CD4-positive, CD25-positive, alpha-beta regulatory T cell (primary cell): ENCODE results near the gene DOK6. TPM values are rescaled to one million over a fixed set of nuclear protein-coding genes. Genes with fewer than 3 reads are reported as not detected.

Source experiments
- ATAC-seq, 2 donors: fragments of 150-1000 bp; cut with Tn5 transposase; one replicate each; pipeline ENCODE4 v1.10.0; 2021; ENCODE audit warnings: low read depth in 2 of 2, moderate number of reproducible peaks in 2 of 2, moderate library complexity in 1 of 2
- DNase-seq, 3 donors: peaks; one replicate each; pipeline versions ENCODE4 v3.0.0 to v3.0.0-alpha.2; 2012 to 2022; ENCODE audit warnings: mixed read lengths in 1 of 3
- H3K27ac ChIP-seq: one replicate; pipeline ENCODE4 v1.7.0; 2013; ENCODE audit warnings: mild to moderate bottlenecking, low read length; ENCODE audit not compliant: insufficient read depth, poor library complexity, severe bottlenecking
- H3K27me3 ChIP-seq: one replicate; pipeline ENCODE4 v1.7.0; 2013; ENCODE audit warnings: low read length; ENCODE audit not compliant: control insufficient read depth, insufficient read depth
- H3K36me3 ChIP-seq: one replicate; pipeline ENCODE4 v1.7.0; 2013; ENCODE audit warnings: mild to moderate bottlenecking, low read length, moderate library complexity; ENCODE audit not compliant: control insufficient read depth, insufficient read depth
- H3K4me1 ChIP-seq: 2 replicates; pipeline ENCODE4 v1.7.0; 2013; ENCODE audit warnings: mild to moderate bottlenecking, low read length; ENCODE audit not compliant: insufficient read depth, control insufficient read depth, poor library complexity, severe bottlenecking
- H3K4me3 ChIP-seq: one replicate; pipeline ENCODE4 v1.7.0; 2013; ENCODE audit warnings: low read depth, mild to moderate bottlenecking, low read length, moderate library complexity
- H3K9me3 ChIP-seq, 2 experiments: 1 replicate in 1 of 2; 2 replicates in 1 of 2; pipeline ENCODE4 v1.7.0; 2013; ENCODE audit warnings: low read length in 2 of 2, mild to moderate bottlenecking in 1 of 2, moderate library complexity in 1 of 2; ENCODE audit not compliant: control insufficient read depth in 2 of 2
- H3K27ac Mint-ChIP-seq, 3 donors: one replicate each; pipeline ENCODE4 v1.8.0; 2020 to 2022; ENCODE audit warnings: mild to moderate bottlenecking in 3 of 3, mixed read lengths in 3 of 3, moderate library complexity in 2 of 3
- H3K27me3 Mint-ChIP-seq: one replicate; pipeline ENCODE4 v1.8.0; 2022; ENCODE audit warnings: mild to moderate bottlenecking, mixed read lengths
- H3K36me3 Mint-ChIP-seq: one replicate; pipeline ENCODE4 v1.8.0; 2020; ENCODE audit warnings: mixed read lengths
- H3K4me1 Mint-ChIP-seq, 4 donors: one replicate each; pipeline ENCODE4 v1.8.0; 2020 to 2022; ENCODE audit warnings: mixed read lengths in 4 of 4, mild to moderate bottlenecking in 1 of 4
- H3K4me3 Mint-ChIP-seq, 4 donors: one replicate each; pipeline ENCODE4 v1.8.0; 2020 to 2022; ENCODE audit warnings: mild to moderate bottlenecking in 4 of 4, mixed read lengths in 4 of 4, moderate library complexity in 3 of 4
- H3K9me3 Mint-ChIP-seq, 7 donors: one replicate each; pipeline ENCODE4 v1.8.0; 2020 to 2022; ENCODE audit warnings: mixed read lengths in 7 of 7, mild to moderate bottlenecking in 3 of 7, moderate library complexity in 2 of 7
- polyA plus RNA-seq, 4 donors: library from polyadenylated mRNA; unstranded; fragments of 300-500 nt; fragmentation: Illumina TruSeq; gene quantifications; one replicate each; pipeline ENCODE4 v1.2.3, GENCODE V29; 2021
- total RNA-seq: library from RNA; stranded (reverse); gene quantifications from one replicate; pipeline ENCODE4 v1.2.3, GENCODE V29; 2022

The DOK6 gene
- total and polyA plus RNA-seq, 5 donors from 2014 or later, result 0.03 TPM; not detected in 4

- Histone ChIP-seq H3K27ac (no peak overlapping the region), H3K4me3 (no peak overlapping the region), H3K27me3 (no peaks in the 10 kb centered on the region), H3K4me1 (no peaks in the 10 kb centered on the region), H3K36me3 (no peaks in the 10 kb centered on the region), H3K9me3 (no peaks in the 10 kb centered on the region)
- DNase-seq, result no peak
- Mint-ChIP-seq H3K9me3 (peaks cover 0 to 9% (median 3%) of the 10 kb centered on the region in 7 donors), H3K36me3 (no peaks in the 10 kb centered on the region), H3K27me3 (no peaks in the 10 kb centered on the region), H3K4me3 (no peak overlapping the region), H3K4me1 (no peaks in the 10 kb centered on the region), H3K27ac (no peak overlapping the region)
- ATAC-seq, result no peak
Measured at GRCh38 chr18:69444221-69444620, 43.5 kb downstream of the DOK6 start.

DNA sequence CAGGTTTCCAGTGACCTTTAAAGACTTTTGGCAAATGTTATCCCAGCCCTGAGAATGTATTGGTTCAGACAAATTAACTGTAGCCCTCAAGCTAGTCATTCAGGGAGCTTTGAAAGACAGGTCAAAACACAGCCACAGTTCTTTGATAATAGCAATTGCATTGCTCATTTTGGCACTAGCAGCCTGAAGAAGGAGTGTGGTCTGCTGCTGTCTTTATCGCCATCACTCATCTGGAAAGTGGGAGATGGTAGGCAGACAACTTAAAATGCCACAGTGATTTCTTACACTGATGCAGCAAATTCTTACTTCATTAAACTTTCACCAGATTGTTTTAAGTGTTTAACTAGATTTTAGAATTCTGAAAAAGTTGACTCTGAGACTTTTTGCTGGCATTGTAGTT is 47.2 kb downstream of the DOK6 start:
- Mint-ChIP-seq H3K4me3 (no peak overlapping the region), H3K27ac (no peak overlapping the region), H3K27me3 (no peaks in the 10 kb centered on the region), H3K4me1 (no peaks in the 10 kb centered on the region), H3K9me3 (peaks cover 0 to 6% (median 2%) of the 10 kb centered on the region in 7 donors), H3K36me3 (no peaks in the 10 kb centered on the region)
- Histone ChIP-seq H3K4me1 (no peaks in the 10 kb centered on the region), H3K36me3 (no peaks in the 10 kb centered on the region), H3K27me3 (no peaks in the 10 kb centered on the region), H3K9me3 (no peaks in the 10 kb centered on the region), H3K4me3 (no peak overlapping the region), H3K27ac (no peak overlapping the region)
- DNase-seq (no peak), ATAC-seq (no peak)

- Mint-ChIP-seq H3K27ac (no peak overlapping the region), H3K9me3 (peaks cover 0 to 3% (median 0%) of the 10 kb centered on the region in 7 donors), H3K27me3 (no peaks in the 10 kb centered on the region), H3K4me1 (no peaks in the 10 kb centered on the region), H3K4me3 (no peak overlapping the region), H3K36me3 (no peaks in the 10 kb centered on the region)
- Histone ChIP-seq H3K27me3 (no peaks in the 10 kb centered on the region), H3K9me3 (no peaks in the 10 kb centered on the region), H3K27ac (no peak overlapping the region), H3K36me3 (no peaks in the 10 kb centered on the region), H3K4me3 (no peak overlapping the region), H3K4me1 (no peaks in the 10 kb centered on the region)
- ATAC-seq (no peak), DNase-seq (no peak)
Measured at GRCh38 chr18:69455125-69455524, 54.4 kb downstream of the DOK6 start.

GRCh38 chr18:69469444-69469919 is 68.8 kb downstream of the DOK6 start:
- peaks cover 0 to 4% (median 0%) of the 10 kb centered on the region in 7 donors for H3K9me3 Mint-ChIP-seq
- no peak overlapping the region for H3K27ac Mint-ChIP-seq
- no peaks in the 10 kb centered on the region for H3K27me3 ChIP-seq
- H3K27ac ChIP-seq, result no peak overlapping the region
- H3K4me3 ChIP-seq, result no peak overlapping the region
- no peaks in the 10 kb centered on the region for H3K4me1 ChIP-seq
- no peaks in the 10 kb centered on the region for H3K27me3 Mint-ChIP-seq
- H3K36me3 Mint-ChIP-seq, result no peaks in the 10 kb centered on the region
- H3K36me3 ChIP-seq, result no peaks in the 10 kb centered on the region
- peaks cover 0 to 2% (median 0%) of the 10 kb centered on the region in 4 donors for H3K4me1 Mint-ChIP-seq
- DNase-seq, result peak in 2 of 3 donors; percentile 2 to 35
- no peaks in the 10 kb centered on the region for H3K9me3 ChIP-seq
- H3K4me3 Mint-ChIP-seq, result no peak overlapping the region
- ATAC-seq, result no peak

- Histone ChIP-seq H3K4me3 (no peak overlapping the region), H3K27ac (no peak overlapping the region), H3K4me1 (no peaks in the 10 kb centered on the region), H3K9me3 (no peaks in the 10 kb centered on the region), H3K36me3 (no peaks in the 10 kb centered on the region), H3K27me3 (no peaks in the 10 kb centered on the region)
- DNase-seq, result no peak
- peaks cover 0 to 3% (median 0%) of the 10 kb centered on the region in 7 donors for H3K9me3 Mint-ChIP-seq
- ATAC-seq, result no peak
- H3K27ac Mint-ChIP-seq, result no peak overlapping the region
- H3K36me3 Mint-ChIP-seq, result no peaks in the 10 kb centered on the region
- no peaks in the 10 kb centered on the region for H3K4me1 Mint-ChIP-seq
- no peaks in the 10 kb centered on the region for H3K27me3 Mint-ChIP-seq
- no peak overlapping the region for H3K4me3 Mint-ChIP-seq
Measured at GRCh38 chr18:69480460-69480859, 79.8 kb downstream of the DOK6 start.

GRCh38 chr18:69483574-69483973 is 82.9 kb downstream of the DOK6 start:
- Histone ChIP-seq H3K27me3 (no peaks in the 10 kb centered on the region), H3K27ac (no peak overlapping the region), H3K4me3 (no peak overlapping the region), H3K4me1 (no peaks in the 10 kb centered on the region), H3K36me3 (no peaks in the 10 kb centered on the region), H3K9me3 (no peaks in the 10 kb centered on the region)
- H3K4me1 Mint-ChIP-seq, result no peaks in the 10 kb centered on the region
- H3K27ac Mint-ChIP-seq, result no peak overlapping the region
- H3K36me3 Mint-ChIP-seq, result no peaks in the 10 kb centered on the region
- no peaks in the 10 kb centered on the region for H3K27me3 Mint-ChIP-seq
- peaks cover 0 to 3% (median 0%) of the 10 kb centered on the region in 7 donors for H3K9me3 Mint-ChIP-seq
- H3K4me3 Mint-ChIP-seq, result no peak overlapping the region
- DNase-seq, result no peak
- ATAC-seq, result no peak

DNA sequence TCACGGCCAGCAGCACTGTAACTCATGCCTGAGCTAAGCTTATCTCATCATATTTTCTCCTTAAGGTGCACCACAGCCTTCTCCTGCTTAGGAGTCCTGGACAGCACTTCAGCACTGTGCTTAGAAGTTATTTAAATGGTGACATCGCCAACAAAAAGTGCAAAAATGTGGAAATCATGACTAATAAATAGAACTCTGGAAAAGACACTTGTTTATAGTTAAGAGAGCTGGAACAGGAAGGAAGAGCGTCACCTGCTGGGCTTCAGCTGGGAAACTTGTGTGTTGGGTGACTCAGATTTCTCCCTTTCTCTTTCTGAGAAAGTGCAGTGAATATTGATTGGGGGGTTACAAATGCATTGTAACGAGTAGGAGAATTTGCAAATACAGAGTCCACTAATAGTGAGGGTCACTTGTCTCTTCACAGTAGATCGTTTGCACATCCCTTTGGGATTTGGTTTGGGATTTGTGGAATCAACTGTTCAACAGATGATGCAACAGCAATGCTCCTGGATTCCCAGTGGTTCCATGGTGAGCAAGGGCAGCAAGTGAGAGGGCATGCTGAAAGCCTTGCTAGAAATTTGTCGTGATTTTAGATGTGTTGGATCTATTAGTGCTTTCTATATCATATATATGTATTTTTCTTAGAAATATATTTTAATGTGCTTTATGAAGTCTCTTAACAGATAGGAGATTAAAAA is 84.2 kb downstream of the DOK6 start:
- no peak for DNase-seq
- H3K9me3 Mint-ChIP-seq, result peaks cover 0 to 5% (median 0%) of the 10 kb centered on the region in 7 donors
- no peak overlapping the region for H3K27ac Mint-ChIP-seq
- no peak overlapping the region for H3K4me3 Mint-ChIP-seq
- H3K27me3 ChIP-seq, result no peaks in the 10 kb centered on the region
- H3K27me3 Mint-ChIP-seq, result no peaks in the 10 kb centered on the region
- H3K9me3 ChIP-seq, result no peaks in the 10 kb centered on the region
- no peaks in the 10 kb centered on the region for H3K4me1 ChIP-seq
- H3K36me3 Mint-ChIP-seq, result no peaks in the 10 kb centered on the region
- no peaks in the 10 kb centered on the region for H3K4me1 Mint-ChIP-seq
- no peak for ATAC-seq
- H3K27ac ChIP-seq, result no peak overlapping the region
- H3K36me3 ChIP-seq, result no peaks in the 10 kb centered on the region
- no peak overlapping the region for H3K4me3 ChIP-seq
